Activated CD8-positive, alpha-beta T cell treated with anti-CD3 and anti-CD28 coated beads, Interleukin-2, amount 10 ng/mL, durations not matched to agents 7 days and 5 days (primary cell): ENCODE measurements around the gene CCNE1. TPM values are rescaled to one million over a fixed set of nuclear protein-coding genes. Genes with fewer than 3 reads are reported as not detected.

Experiments used
- ATAC-seq: fragments of 150-1000 bp; cut with Tn5 transposase; one replicate; pipeline ENCODE4 v1.10.0; 2021; ENCODE audit warnings: moderate library complexity
- CTCF ChIA-PET: fragments of 350-600 bp; sonication (Branson Sonifier 250); formaldehyde crosslinking; loops from one replicate; lab custom pipeline; 2021; ENCODE audit warnings: antibody characterized with exemption; lab: Charles Lee
- POLR2A ChIA-PET: fragments of 350-600 bp; sonication (Branson Sonifier 250); formaldehyde crosslinking; loops from one replicate; lab custom pipeline; 2021; ENCODE audit warnings: antibody characterized with exemption; lab: Charles Lee
- DNase-seq: peaks from one replicate; pipeline ENCODE4 v3.0.0-alpha.2; 2020
- H3K27ac Mint-ChIP-seq: one replicate; pipeline ENCODE4 v1.8.0; 2021; ENCODE audit warnings: mild to moderate bottlenecking, mixed read lengths
- H3K27me3 Mint-ChIP-seq: one replicate; pipeline ENCODE4 v1.8.0; 2021; ENCODE audit warnings: low read depth, mixed read lengths
- H3K36me3 Mint-ChIP-seq: one replicate; pipeline ENCODE4 v1.8.0; 2021; ENCODE audit warnings: low read depth, mixed read lengths
- H3K4me1 Mint-ChIP-seq: one replicate; pipeline ENCODE4 v1.8.0; 2021; ENCODE audit warnings: low read depth, mixed read lengths
- H3K4me3 Mint-ChIP-seq: one replicate; pipeline ENCODE4 v1.8.0; 2021; ENCODE audit warnings: mild to moderate bottlenecking, mixed read lengths
- H3K9me3 Mint-ChIP-seq: one replicate; pipeline ENCODE4 v1.8.0; 2022; ENCODE audit warnings: mixed read lengths; ENCODE audit not compliant: insufficient read depth
- total RNA-seq, 2 experiments: library from RNA; stranded (reverse); gene quantifications; one replicate each; pipeline ENCODE4 v1.2.3, GENCODE V29; 2021

Gene CCNE1
- total RNA-seq, 2 experiments from 2014 or later = 38.7 to 39.2 TPM

GRCh38 chr19:29774126-29774525 lies 37.7 kb upstream of the CCNE1 start:
- no peaks in the 10 kb centered on the region for H3K9me3 Mint-ChIP-seq
- POLR2A ChIA-PET = interaction anchor here (0.7 kb wide), 1 partner anchor 59 kb away, joined by 5 read pairs; no protein-coding TSS in a partner anchor
- no peaks in the 10 kb centered on the region for H3K27me3 Mint-ChIP-seq
- no peak for ATAC-seq
- peaks cover 13% of the 10 kb centered on the region for H3K4me1 Mint-ChIP-seq
- no peaks in the 10 kb centered on the region for H3K36me3 Mint-ChIP-seq
- H3K4me3 Mint-ChIP-seq = no peak overlapping the region
- no peak overlapping the region for H3K27ac Mint-ChIP-seq
- no peak for DNase-seq
- CTCF ChIA-PET = no interaction called here

GRCh38 chr19:29777781-29778309 lies 33.9 kb upstream of the CCNE1 start:
- CTCF ChIA-PET = no interaction called here
- H3K27ac Mint-ChIP-seq = no peak overlapping the region

GRCh38 chr19:29779921-29780320 lies 31.9 kb upstream of the CCNE1 start:
- CTCF ChIA-PET = interaction anchor here (0.7 to 1.2 kb wide), 3 partner anchors 20 to 95 kb away, joined by 3 to 4 read pairs (median 3); no protein-coding TSS in a partner anchor
- POLR2A ChIA-PET = no interaction called here
- DNase-seq (no peak), ATAC-seq (no peak)
- Mint-ChIP-seq H3K4me3 (no peak overlapping the region), H3K36me3 (no peaks in the 10 kb centered on the region), H3K27me3 (no peaks in the 10 kb centered on the region), H3K27ac (no peak overlapping the region), H3K4me1 (no peaks in the 10 kb centered on the region), H3K9me3 (no peaks in the 10 kb centered on the region)

More at GRCh38 chr19:29777781-29778309, 33.9 kb upstream of the CCNE1 start:
- DNase-seq (no peak), ATAC-seq (no peak)
- POLR2A ChIA-PET = no interaction called here
- H3K27me3 Mint-ChIP-seq = no peaks in the 10 kb centered on the region
- H3K4me1 Mint-ChIP-seq = no peaks in the 10 kb centered on the region
- H3K9me3 Mint-ChIP-seq = no peaks in the 10 kb centered on the region
- H3K36me3 Mint-ChIP-seq = no peaks in the 10 kb centered on the region
- H3K4me3 Mint-ChIP-seq = no peak overlapping the region

- Mint-ChIP-seq H3K27ac (no peak overlapping the region), H3K27me3 (peaks cover 2% of the 10 kb centered on the region), H3K9me3 (no peaks in the 10 kb centered on the region), H3K4me3 (no peak overlapping the region), H3K4me1 (no peaks in the 10 kb centered on the region), H3K36me3 (no peaks in the 10 kb centered on the region)
- ChIA-PET CTCF (no interaction called here), POLR2A (no interaction called here)
- DNase-seq = no peak
- ATAC-seq = no peak
Observed at GRCh38 chr19:29781386-29782259, 30.2 kb upstream of the CCNE1 start.

GRCh38 chr19:29782260-29782580 lies 29.6 kb upstream of the CCNE1 start:
- peaks cover 2% of the 10 kb centered on the region for H3K27me3 Mint-ChIP-seq
- H3K27ac Mint-ChIP-seq = no peak overlapping the region
- no peaks in the 10 kb centered on the region for H3K9me3 Mint-ChIP-seq
- DNase-seq (no peak), ATAC-seq (no peak)
- H3K36me3 Mint-ChIP-seq = no peaks in the 10 kb centered on the region
- no peak overlapping the region for H3K4me3 Mint-ChIP-seq
- ChIA-PET CTCF (no interaction called here), POLR2A (no interaction called here)
- no peaks in the 10 kb centered on the region for H3K4me1 Mint-ChIP-seq

- Mint-ChIP-seq H3K4me1 (no peaks in the 10 kb centered on the region), H3K4me3 (no peak overlapping the region), H3K27me3 (peaks cover 2% of the 10 kb centered on the region), H3K27ac (no peak overlapping the region), H3K36me3 (no peaks in the 10 kb centered on the region), H3K9me3 (no peaks in the 10 kb centered on the region)
- ChIA-PET CTCF (no interaction called here), POLR2A (no interaction called here)
- ATAC-seq (no peak), DNase-seq (no peak)
Observed at GRCh38 chr19:29783627-29784190, 28.1 kb upstream of the CCNE1 start.

- H3K27me3 Mint-ChIP-seq = peaks cover 2% of the 10 kb centered on the region
- DNase-seq = no peak
- H3K4me3 Mint-ChIP-seq = no peak overlapping the region
- POLR2A ChIA-PET = no interaction called here
- CTCF ChIA-PET = interaction anchor here (1.0 to 1.3 kb wide), 2 partner anchors 14 to 90 kb away, joined by 3 to 4 read pairs; no protein-coding TSS in a partner anchor
- ATAC-seq = no peak
- H3K9me3 Mint-ChIP-seq = no peaks in the 10 kb centered on the region
- no peaks in the 10 kb centered on the region for H3K4me1 Mint-ChIP-seq
- H3K27ac Mint-ChIP-seq = no peak overlapping the region
- H3K36me3 Mint-ChIP-seq = no peaks in the 10 kb centered on the region
Observed at GRCh38 chr19:29784598-29785223, 27.1 kb upstream of the CCNE1 start.

GRCh38 chr19:29785360-29785759 lies 26.4 kb upstream of the CCNE1 start:
- no peaks in the 10 kb centered on the region for H3K36me3 Mint-ChIP-seq
- H3K27ac Mint-ChIP-seq = no peak overlapping the region
- H3K9me3 Mint-ChIP-seq = no peaks in the 10 kb centered on the region
- DNase-seq = no peak
- ChIA-PET CTCF (interaction anchor here (1.0 to 1.4 kb wide), 3 partner anchors 14 to 89 kb away, joined by 3 to 5 read pairs (median 4); no protein-coding TSS in a partner anchor), POLR2A (no interaction called here)
- H3K27me3 Mint-ChIP-seq = peaks cover 2% of the 10 kb centered on the region
- ATAC-seq = no peak
- no peak overlapping the region for H3K4me3 Mint-ChIP-seq
- H3K4me1 Mint-ChIP-seq = no peaks in the 10 kb centered on the region

- ChIA-PET CTCF (interaction anchor here (1.0 to 1.4 kb wide), 3 partner anchors 15 to 88 kb away, joined by 3 to 5 read pairs (median 4); no protein-coding TSS in a partner anchor), POLR2A (no interaction called here)
- Mint-ChIP-seq H3K9me3 (no peaks in the 10 kb centered on the region), H3K4me3 (no peak overlapping the region), H3K4me1 (no peaks in the 10 kb centered on the region), H3K36me3 (no peaks in the 10 kb centered on the region), H3K27ac (no peak overlapping the region), H3K27me3 (peaks cover 2% of the 10 kb centered on the region)
- ATAC-seq = no peak
- DNase-seq = peak; percentile 28
Observed at GRCh38 chr19:29785955-29786589, 25.7 kb upstream of the CCNE1 start.

- H3K36me3 Mint-ChIP-seq = no peaks in the 10 kb centered on the region
- ATAC-seq (no peak), DNase-seq (no peak)
- no peaks in the 10 kb centered on the region for H3K9me3 Mint-ChIP-seq
- no peaks in the 10 kb centered on the region for H3K4me1 Mint-ChIP-seq
- H3K27me3 Mint-ChIP-seq = peaks cover 2% of the 10 kb centered on the region
- CTCF ChIA-PET = interaction anchor here (1.7 kb wide), 1 partner anchor 28 kb away, joined by 6 read pairs; no protein-coding TSS in a partner anchor
- no peak overlapping the region for H3K27ac Mint-ChIP-seq
- no peak overlapping the region for H3K4me3 Mint-ChIP-seq
- POLR2A ChIA-PET = no interaction called here
Observed at GRCh38 chr19:29787281-29787680, 24.5 kb upstream of the CCNE1 start.

- ATAC-seq (no peak), DNase-seq (no peak)
- Mint-ChIP-seq H3K36me3 (no peaks in the 10 kb centered on the region), H3K4me1 (peaks cover 6% of the 10 kb centered on the region), H3K4me3 (no peak overlapping the region), H3K27ac (no peak overlapping the region), H3K27me3 (peaks cover 2% of the 10 kb centered on the region), H3K9me3 (no peaks in the 10 kb centered on the region)
- ChIA-PET CTCF (no interaction called here), POLR2A (no interaction called here)
Observed at GRCh38 chr19:29789007-29789406, 22.8 kb upstream of the CCNE1 start.
